Right atrium auricular region (tissue), 2 donors: ENCODE data around the gene LIMS1. TPM values are rescaled to one million over a fixed set of nuclear protein-coding genes. Genes with fewer than 3 reads are reported as not detected.
"Not testable (repeated sequence)": the region's sequence is repeated elsewhere in the genome, so short reads cannot be mapped to it uniquely, and the experiment has no call there.

Experiments
- DNase-seq: peaks from one replicate; pipeline ENCODE4 v3.0.0-alpha.2; 2019; ENCODE audit warnings: low spot score
- H3K27ac ChIP-seq, 2 donors: fragments of 200-600 bp; sonication (generic); 1 replicate in 1 of 2; 2 replicates in 1 of 2; pipeline ENCODE4 v1.5.1; 2016 to 2019
- H3K27me3 ChIP-seq, 2 donors: fragments of 200-600 bp; sonication (generic); one replicate each; pipeline versions ENCODE4 v1.5.1 to v1.6.0; 2017 to 2019
- H3K36me3 ChIP-seq: fragments of 200-600 bp; sonication (generic); one replicate; pipeline ENCODE4 v1.5.1; 2016
- H3K4me1 ChIP-seq, 2 donors: fragments of 200-600 bp; sonication (generic); one replicate each; pipeline versions ENCODE4 v1.5.1 to v1.6.0; 2017 to 2019
- H3K4me3 ChIP-seq, 2 donors: fragments of 200-600 bp; sonication (generic); 1 replicate in 1 of 2; 2 replicates in 1 of 2; pipeline ENCODE4 v1.5.1; 2017 to 2019; ENCODE audit warnings: mild to moderate bottlenecking in 1 of 2, moderate library complexity in 1 of 2
- H3K9me3 ChIP-seq, 2 donors: fragments of 200-600 bp; sonication (generic); one replicate each; pipeline ENCODE4 v1.5.1; 2019
- total RNA-seq, 2 donors: library from RNA; depleted of rRNA; stranded (reverse); fragments of >200 nt; gene quantifications; one replicate each; pipeline ENCODE4 v1.1.0, GENCODE V29; 2016
- TF ChIP-seq, protein P1 (sequence below), 2 donors: fragments of 200-600 bp; sonication (generic); IDR thresholded peaks; one replicate each; pipeline ENCODE4 v1.5.1; 2019; ENCODE audit warnings: antibody characterized with exemption in 2 of 2

Gene LIMS1
- total RNA-seq, 2 donors from 2014 or later = 66.7 to 106 TPM

DNA sequence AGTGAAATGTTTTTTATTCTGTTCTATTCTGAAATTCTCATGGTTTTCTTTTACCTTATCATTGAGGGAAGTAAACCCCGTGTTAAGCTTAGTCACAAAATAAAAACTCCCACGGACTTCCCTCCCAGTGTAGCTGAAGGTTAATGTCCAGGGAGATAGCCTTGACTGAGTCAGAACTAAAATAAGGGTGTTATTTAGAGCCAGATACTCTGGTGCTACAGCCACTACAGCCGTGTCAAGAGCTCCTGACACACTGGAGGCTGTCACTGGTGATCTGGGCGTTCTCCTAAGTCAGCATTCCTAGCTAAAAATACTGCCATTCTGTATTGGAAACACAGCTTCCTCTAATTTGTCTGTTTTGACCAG lies 103.0 kb downstream of the LIMS1 start:
- peak; percentile 79 for DNase-seq
- H3K27ac ChIP-seq = peak overlapping the region; percentile 87
- peaks cover 0 to 91% of the 10 kb centered on the region in 2 donors for H3K4me1 ChIP-seq
- no peaks in the 10 kb centered on the region for H3K9me3 ChIP-seq
- no peaks in the 10 kb centered on the region for H3K36me3 ChIP-seq
- no peak overlapping the region for H3K4me3 ChIP-seq
- TF ChIP-seq, protein P1, sequence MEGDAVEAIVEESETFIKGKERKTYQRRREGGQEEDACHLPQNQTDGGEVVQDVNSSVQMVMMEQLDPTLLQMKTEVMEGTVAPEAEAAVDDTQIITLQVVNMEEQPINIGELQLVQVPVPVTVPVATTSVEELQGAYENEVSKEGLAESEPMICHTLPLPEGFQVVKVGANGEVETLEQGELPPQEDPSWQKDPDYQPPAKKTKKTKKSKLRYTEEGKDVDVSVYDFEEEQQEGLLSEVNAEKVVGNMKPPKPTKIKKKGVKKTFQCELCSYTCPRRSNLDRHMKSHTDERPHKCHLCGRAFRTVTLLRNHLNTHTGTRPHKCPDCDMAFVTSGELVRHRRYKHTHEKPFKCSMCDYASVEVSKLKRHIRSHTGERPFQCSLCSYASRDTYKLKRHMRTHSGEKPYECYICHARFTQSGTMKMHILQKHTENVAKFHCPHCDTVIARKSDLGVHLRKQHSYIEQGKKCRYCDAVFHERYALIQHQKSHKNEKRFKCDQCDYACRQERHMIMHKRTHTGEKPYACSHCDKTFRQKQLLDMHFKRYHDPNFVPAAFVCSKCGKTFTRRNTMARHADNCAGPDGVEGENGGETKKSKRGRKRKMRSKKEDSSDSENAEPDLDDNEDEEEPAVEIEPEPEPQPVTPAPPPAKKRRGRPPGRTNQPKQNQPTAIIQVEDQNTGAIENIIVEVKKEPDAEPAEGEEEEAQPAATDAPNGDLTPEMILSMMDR (IDR thresholded peaks at IDR 0.05) = no peak
- H3K27me3 ChIP-seq = no peaks in the 10 kb centered on the region

- Histone ChIP-seq H3K27me3 (no peaks in the 10 kb centered on the region), H3K4me1 (peaks cover 0 to 70% of the 10 kb centered on the region in 2 donors), H3K27ac (peak overlapping the region; percentile 87), H3K36me3 (no peaks in the 10 kb centered on the region), H3K9me3 (no peaks in the 10 kb centered on the region), H3K4me3 (no peak overlapping the region)
- no peak for DNase-seq
- TF ChIP-seq, protein P1 (IDR thresholded peaks at IDR 0.05) = no peak
These were observed 106.5 kb downstream of the LIMS1 start for GRCh38 chr2:108640731-108641130.

DNA sequence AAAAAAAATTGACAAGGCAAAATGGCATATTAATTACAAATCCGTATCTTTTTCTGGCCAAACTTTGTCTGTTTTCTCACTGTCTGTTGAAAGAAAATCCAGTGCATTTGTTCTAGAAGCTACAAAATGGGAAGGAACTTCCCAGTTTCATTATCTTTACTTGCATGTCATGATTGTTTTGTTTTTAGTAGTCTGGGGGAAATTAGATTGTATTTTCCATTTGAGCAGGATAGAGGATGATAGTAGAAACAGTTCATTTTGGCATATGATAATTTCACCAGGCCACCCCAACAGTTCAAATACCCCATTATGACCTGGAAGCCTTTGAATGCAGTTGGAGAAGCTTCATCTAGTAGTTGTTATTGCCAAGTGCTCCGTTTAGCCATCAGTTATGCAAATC lies 107.5 kb downstream of the LIMS1 start:
- peaks cover 0 to 59% of the 10 kb centered on the region in 2 donors for H3K4me1 ChIP-seq
- H3K36me3 ChIP-seq = no peaks in the 10 kb centered on the region
- TF ChIP-seq, protein P1 (IDR thresholded peaks at IDR 0.05) = no peak
- H3K27ac ChIP-seq = peak overlapping the region; percentile 87
- DNase-seq = no peak
- no peaks in the 10 kb centered on the region for H3K27me3 ChIP-seq
- H3K9me3 ChIP-seq = no peaks in the 10 kb centered on the region
- no peak overlapping the region for H3K4me3 ChIP-seq

DNA sequence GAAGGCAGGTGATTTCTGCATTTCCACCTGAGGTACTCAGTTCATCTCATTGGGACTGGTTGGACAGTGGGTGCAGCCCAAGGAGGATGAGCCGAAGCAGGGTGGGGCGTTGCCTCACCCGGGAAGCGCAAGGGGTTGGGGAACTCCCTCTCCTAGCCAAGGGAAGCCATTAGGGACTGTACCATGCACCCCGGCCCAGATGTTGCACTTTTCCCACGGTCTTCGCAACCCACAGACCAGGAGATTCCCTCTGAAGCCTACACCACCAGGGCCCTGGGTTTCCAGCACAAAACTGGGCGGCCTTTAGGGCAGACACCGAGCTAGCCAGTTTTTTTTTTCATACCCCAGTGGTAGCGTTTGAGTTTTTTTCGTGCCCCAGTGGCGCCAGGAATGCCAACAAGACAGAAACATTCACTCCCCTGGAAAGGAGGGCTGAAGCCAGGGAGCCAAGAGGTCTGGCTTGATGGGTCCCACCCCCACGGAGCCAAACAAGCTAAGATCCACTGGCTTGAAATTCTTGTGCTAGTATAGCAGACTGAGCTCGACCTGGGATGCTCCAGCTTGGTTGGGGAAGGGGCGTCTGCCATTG lies 109.1 kb downstream of the LIMS1 start:
- TF ChIP-seq, protein P1 (IDR thresholded peaks at IDR 0.05) = no peak
- peaks cover 0 to 45% of the 10 kb centered on the region in 2 donors for H3K4me1 ChIP-seq
- no peak for DNase-seq
- H3K9me3 ChIP-seq = no peaks in the 10 kb centered on the region
- H3K27me3 ChIP-seq = no peaks in the 10 kb centered on the region
- H3K27ac ChIP-seq = peak overlapping the region; percentile 65 to 80
- H3K4me3 ChIP-seq = no peak overlapping the region
- no peaks in the 10 kb centered on the region for H3K36me3 ChIP-seq

GRCh38 chr2:108643862-108644261 lies 109.6 kb downstream of the LIMS1 start:
- not testable (repeated sequence) for H3K27me3 ChIP-seq, H3K4me3 ChIP-seq, H3K36me3 ChIP-seq, H3K9me3 ChIP-seq, DNase-seq
- H3K27ac ChIP-seq = peak overlapping the region; percentile 65 to 80
- H3K4me1 ChIP-seq = peaks cover 0 to 40% of the 10 kb centered on the region in 2 donors

DNA sequence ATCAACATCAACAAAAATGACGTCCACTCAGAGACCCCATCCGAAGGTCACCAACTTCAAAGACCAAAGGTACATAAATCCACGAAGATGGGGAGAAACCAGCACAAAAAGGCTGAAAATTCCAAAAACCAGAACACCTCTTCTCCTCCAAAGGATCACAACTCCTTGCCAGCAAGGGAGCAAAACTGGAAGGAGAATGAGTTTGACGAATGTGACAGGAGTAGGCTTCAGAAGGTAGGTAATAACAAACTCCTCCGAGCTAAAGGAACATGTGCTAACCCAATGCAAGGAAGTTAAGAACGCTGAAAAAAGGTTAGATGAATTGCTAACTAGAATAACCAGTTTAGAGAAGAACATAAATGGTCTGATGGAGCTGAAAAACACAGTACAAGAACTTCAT lies 110.2 kb downstream of the LIMS1 start:
- not testable (repeated sequence) for H3K9me3 ChIP-seq, H3K36me3 ChIP-seq, DNase-seq, H3K27me3 ChIP-seq, H3K4me3 ChIP-seq
- H3K4me1 ChIP-seq = peaks cover 0 to 39% of the 10 kb centered on the region in 2 donors
- peak overlapping the region; percentile 65 to 80 for H3K27ac ChIP-seq

GRCh38 chr2:108648796-108649195 lies 114.5 kb downstream of the LIMS1 start:
- not testable (repeated sequence) for H3K4me3 ChIP-seq, DNase-seq, H3K9me3 ChIP-seq, H3K4me1 ChIP-seq, H3K27me3 ChIP-seq, H3K27ac ChIP-seq, H3K36me3 ChIP-seq

GRCh38 chr2:108650465-108650864 lies 116.2 kb downstream of the LIMS1 start:
- H3K27me3 ChIP-seq, H3K4me1 ChIP-seq, DNase-seq, H3K36me3 ChIP-seq, H3K4me3 ChIP-seq, H3K9me3 ChIP-seq, H3K27ac ChIP-seq: not testable (repeated sequence)

- not testable (repeated sequence) for H3K27me3 ChIP-seq, DNase-seq, H3K9me3 ChIP-seq, H3K36me3 ChIP-seq, H3K4me1 ChIP-seq, H3K4me3 ChIP-seq, H3K27ac ChIP-seq
These were observed 117.2 kb downstream of the LIMS1 start for GRCh38 chr2:108651468-108651867.

GRCh38 chr2:108652187-108652931 lies 118.1 kb downstream of the LIMS1 start:
- not testable (repeated sequence) for DNase-seq, H3K36me3 ChIP-seq, H3K9me3 ChIP-seq, H3K4me3 ChIP-seq, H3K4me1 ChIP-seq, H3K27me3 ChIP-seq
- H3K27ac ChIP-seq = peak overlapping the region; percentile 28 to 64

DNA sequence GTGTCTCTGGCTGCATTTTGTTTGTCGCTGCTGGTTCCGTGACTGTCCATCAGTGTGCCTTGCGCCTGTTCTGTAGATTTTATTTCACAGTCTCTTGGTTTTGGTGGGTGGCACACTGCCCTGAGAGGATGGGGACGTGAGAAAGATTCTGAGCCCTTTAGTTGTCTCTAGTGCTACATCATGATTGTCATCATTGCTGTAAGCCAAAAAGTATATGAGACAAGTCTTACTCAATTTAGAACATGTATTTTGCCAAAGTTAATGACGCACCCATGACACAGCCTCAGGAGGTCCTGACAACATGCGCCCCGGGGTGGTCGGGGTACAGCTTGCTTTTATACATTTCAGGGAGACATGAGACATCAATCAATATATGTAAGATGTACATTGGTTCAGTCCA lies 119.2 kb downstream of the LIMS1 start:
- not testable (repeated sequence) for H3K9me3 ChIP-seq, H3K27me3 ChIP-seq, H3K36me3 ChIP-seq, H3K4me3 ChIP-seq, H3K4me1 ChIP-seq, DNase-seq
- peak overlapping the region in 1 of 2 donors; percentile 84 for H3K27ac ChIP-seq
